ENCODE measurements around the gene PTPRM.

Gene PTPRM

DNA sequence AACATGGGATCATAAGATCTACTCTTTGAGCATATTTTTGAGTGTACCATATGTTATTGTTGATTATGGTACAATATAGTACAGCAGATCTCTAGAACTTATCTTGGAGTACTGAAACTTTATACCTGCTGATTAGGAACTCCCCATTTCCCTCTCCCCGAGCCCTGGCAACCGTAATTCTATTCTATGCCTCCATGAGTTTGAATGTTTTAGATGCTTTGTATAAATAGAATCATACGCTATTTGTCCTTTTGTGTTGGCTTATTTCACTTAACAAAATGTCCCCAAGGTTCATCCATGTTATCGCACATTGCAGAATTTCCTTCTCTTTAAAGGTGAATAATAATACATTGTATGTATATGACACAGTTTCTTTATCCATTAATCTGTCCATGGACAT lies 117.2 kb downstream of the PTPRM start:
- in situ Hi-C loops (cut with MboI; ENCODE audit: low sequenced_read_pairs): no loop called here
- Histone ChIP-seq H3K4me3 (no peak overlapping the region), H3K27me3 (ENCODE audit: low read depth) (no peaks in the 10 kb centered on the region), H3K36me3 (replicated peaks) (no peaks in the 10 kb centered on the region), H3K4me1 (no peaks in the 10 kb centered on the region), H3K9me3 (0 out of 2 replicates have a peak, but pooled peaks cover 4% of the 10 kb centered on the region)
- no peak for DNase-seq (ENCODE audit: low spot score in 2 of 2)

DNA sequence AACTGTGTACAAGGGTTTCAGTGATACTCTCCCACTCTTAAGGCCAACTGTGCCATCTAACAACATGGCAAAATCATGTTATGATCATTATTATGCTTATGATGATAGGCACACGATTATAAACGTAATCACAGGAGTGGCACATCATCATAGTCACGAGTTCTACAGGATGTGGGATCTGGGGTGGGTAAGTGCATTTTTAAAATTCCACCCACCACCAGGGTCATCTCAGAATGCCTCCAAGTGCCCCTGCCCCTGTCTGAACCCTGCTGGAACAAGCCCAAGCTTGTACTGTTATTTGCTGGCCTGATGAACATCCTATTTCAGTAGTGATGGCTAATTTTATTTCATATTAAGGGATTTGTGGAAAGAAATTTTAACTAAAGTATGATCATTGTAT lies 117.8 kb downstream of the PTPRM start:
- Histone ChIP-seq H3K36me3 (replicated peaks) (no peaks in the 10 kb centered on the region), H3K4me3 (no peak overlapping the region), H3K4me1 (no peaks in the 10 kb centered on the region), H3K27me3 (ENCODE audit: low read depth) (no peaks in the 10 kb centered on the region), H3K9me3 (0 out of 2 replicates have a peak, but pooled peaks cover 4% of the 10 kb centered on the region)
- DNase-seq (ENCODE audit: low spot score in 2 of 2): no peak
- in situ Hi-C loops (cut with MboI; ENCODE audit: low sequenced_read_pairs): no loop called here

DNA sequence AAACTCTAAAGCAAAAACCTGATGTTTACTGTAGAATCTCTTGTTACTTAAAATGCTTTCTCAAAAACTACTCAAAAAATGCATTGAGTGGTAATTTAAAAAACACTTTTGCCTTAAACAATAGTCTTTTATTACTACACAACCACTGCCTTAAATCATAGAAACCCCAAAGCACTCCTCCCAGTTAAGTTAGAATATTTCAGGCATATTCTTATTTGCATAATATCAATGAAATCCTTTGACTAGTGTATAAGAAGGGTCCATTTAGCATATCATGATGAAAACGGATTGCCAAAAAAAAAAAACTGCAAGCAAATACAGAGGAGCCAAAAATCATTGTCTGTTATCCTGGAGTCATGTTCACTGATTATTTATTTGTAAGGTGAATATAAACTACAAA lies 119.2 kb downstream of the PTPRM start:
- no peaks in the 10 kb centered on the region for H3K27me3 ChIP-seq (ENCODE audit: low read depth)
- no peaks in the 10 kb centered on the region for H3K4me1 ChIP-seq
- no peaks in the 10 kb centered on the region for H3K9me3 ChIP-seq
- in situ Hi-C loops (cut with MboI; ENCODE audit: low sequenced_read_pairs): no loop called here
- no peak for DNase-seq (ENCODE audit: low spot score in 2 of 2)
- no peaks in the 10 kb centered on the region for H3K36me3 ChIP-seq (replicated peaks)
- H3K4me3 ChIP-seq: no peak overlapping the region

DNA sequence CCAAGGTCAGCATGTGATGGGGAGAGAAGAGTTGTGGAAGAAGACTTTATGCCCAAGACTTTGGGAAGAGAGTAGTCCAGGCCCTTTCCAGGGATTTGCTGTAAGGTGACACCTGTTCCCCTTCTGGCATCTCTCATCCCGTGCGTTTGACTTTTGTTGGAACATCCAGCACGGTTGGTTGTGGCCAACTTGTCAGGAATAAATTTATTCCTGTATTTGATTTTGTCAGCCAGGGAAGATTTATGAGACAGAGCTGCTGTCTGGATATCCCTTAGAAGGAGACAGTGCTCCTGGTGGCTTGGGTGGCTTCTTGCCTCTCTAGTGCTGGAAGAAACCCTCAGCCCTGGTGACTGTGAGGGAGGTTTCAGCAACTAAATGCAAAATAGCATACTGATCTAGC lies 121.5 kb downstream of the PTPRM start:
- Histone ChIP-seq H3K9me3 (no peaks in the 10 kb centered on the region), H3K4me1 (no peaks in the 10 kb centered on the region), H3K4me3 (no peak overlapping the region), H3K36me3 (replicated peaks) (no peaks in the 10 kb centered on the region), H3K27me3 (ENCODE audit: low read depth) (no peaks in the 10 kb centered on the region)
- in situ Hi-C loops (cut with MboI; ENCODE audit: low sequenced_read_pairs): no loop called here
- DNase-seq (ENCODE audit: low spot score in 2 of 2): no peak

DNA sequence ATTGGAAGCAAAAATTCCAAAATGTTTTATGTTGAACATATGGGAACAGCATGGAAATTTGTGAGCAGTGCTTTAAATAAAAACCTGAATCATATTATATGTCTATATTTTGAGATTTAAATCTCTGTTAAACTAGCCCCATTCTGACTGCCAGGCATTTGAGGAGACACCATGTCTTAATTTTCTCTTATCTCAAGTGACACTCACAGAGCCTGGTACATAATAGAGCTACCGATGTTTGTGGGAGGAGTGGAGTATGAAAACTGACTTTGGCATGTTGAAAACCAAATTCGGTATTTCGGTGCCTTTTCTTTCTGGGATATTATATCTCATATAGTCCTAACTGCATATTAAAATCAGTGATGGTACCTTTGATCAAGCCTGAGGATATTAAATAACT lies 124.1 kb downstream of the PTPRM start:
- H3K4me3 ChIP-seq: no peak overlapping the region
- H3K36me3 ChIP-seq (replicated peaks): no peaks in the 10 kb centered on the region
- no peaks in the 10 kb centered on the region for H3K9me3 ChIP-seq
- no peaks in the 10 kb centered on the region for H3K27me3 ChIP-seq (ENCODE audit: low read depth)
- no peaks in the 10 kb centered on the region for H3K4me1 ChIP-seq
- DNase-seq (ENCODE audit: low spot score in 2 of 2): no peak
- in situ Hi-C loops (cut with MboI; ENCODE audit: low sequenced_read_pairs): no loop called here

DNA sequence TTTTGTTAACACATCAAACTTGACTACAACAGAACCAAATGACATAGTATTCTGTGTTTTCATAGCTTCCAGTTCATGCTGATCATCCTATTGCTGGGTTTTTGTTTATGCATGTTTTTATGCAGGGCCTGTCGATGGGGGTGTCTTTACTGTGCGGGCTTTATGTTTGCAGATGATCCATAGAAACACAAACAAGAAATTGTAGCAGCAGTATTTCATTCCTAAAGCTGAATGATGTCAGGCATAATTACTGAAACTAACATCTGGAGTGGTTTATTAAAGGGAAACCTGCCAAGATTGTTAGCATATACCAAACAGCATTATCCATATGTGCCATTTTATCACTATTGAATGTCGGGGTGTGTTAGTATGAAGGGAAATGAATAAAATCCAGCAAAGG lies 129.7 kb downstream of the PTPRM start:
- Histone ChIP-seq H3K36me3 (replicated peaks) (no peaks in the 10 kb centered on the region), H3K27me3 (ENCODE audit: low read depth) (no peaks in the 10 kb centered on the region), H3K4me3 (no peak overlapping the region), H3K9me3 (no peaks in the 10 kb centered on the region; the same call in 1 of the 2 replicates), H3K4me1 (no peaks in the 10 kb centered on the region)
- no peak for DNase-seq (ENCODE audit: low spot score in 2 of 2)
- in situ Hi-C loops (cut with MboI; ENCODE audit: low sequenced_read_pairs): no loop called here

DNA sequence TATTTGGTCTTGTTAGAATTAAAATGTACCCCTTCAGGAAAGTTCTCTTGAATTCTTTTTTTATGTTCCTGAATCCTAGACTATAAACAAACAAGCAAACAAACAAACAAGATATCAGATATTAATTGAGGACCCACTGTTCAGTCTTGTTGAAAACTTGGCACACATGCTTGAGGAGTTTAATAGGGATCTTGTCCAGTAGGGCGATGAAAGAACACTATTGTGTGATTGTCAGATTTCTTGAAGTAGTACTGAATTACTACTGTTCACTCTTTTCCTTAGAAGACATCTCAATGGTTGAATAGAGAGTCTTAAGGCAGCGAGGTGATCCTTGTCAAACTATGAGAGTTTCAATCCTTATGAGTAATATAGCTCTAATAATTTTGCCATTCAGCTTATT lies 130.2 kb downstream of the PTPRM start:
- Histone ChIP-seq H3K9me3 (no peaks in the 10 kb centered on the region; the same call in 1 of the 2 replicates), H3K4me1 (no peaks in the 10 kb centered on the region), H3K4me3 (no peak overlapping the region), H3K27me3 (ENCODE audit: low read depth) (no peaks in the 10 kb centered on the region), H3K36me3 (replicated peaks) (no peaks in the 10 kb centered on the region)
- in situ Hi-C loops (cut with MboI; ENCODE audit: low sequenced_read_pairs): no loop called here
- DNase-seq (ENCODE audit: low spot score in 2 of 2): no peak

DNA sequence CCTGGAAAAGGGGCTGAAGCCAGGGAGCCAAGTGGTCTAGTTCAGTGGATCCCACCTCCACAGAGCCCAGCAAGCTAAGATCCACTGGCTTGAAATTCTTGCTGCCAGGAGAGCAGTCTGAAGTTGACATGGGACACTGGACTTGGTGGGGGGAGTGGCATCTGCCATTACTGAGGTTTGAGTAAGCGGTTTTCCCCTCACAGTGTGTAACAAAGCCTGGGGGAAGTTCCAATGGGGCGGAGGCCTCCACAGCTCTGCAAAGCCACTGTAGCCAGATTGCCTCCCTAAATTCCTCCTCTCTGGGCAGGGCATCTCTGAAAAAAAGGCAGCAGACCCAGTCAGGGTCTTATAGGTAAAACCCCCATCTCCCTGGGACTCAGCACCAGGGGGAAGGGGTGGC lies 144.4 kb downstream of the PTPRM start:
- Histone ChIP-seq H3K27me3 (ENCODE audit: low read depth) (no peaks in the 10 kb centered on the region), H3K4me1 (no peaks in the 10 kb centered on the region), H3K36me3 (replicated peaks) (no peaks in the 10 kb centered on the region), H3K4me3 (no peak overlapping the region), H3K9me3 (peaks cover 1% of the 10 kb centered on the region; the same call in 1 of the 2 replicates)
- in situ Hi-C loops (cut with MboI; ENCODE audit: low sequenced_read_pairs): no loop called here
- DNase-seq (ENCODE audit: low spot score in 2 of 2): no peak

DNA sequence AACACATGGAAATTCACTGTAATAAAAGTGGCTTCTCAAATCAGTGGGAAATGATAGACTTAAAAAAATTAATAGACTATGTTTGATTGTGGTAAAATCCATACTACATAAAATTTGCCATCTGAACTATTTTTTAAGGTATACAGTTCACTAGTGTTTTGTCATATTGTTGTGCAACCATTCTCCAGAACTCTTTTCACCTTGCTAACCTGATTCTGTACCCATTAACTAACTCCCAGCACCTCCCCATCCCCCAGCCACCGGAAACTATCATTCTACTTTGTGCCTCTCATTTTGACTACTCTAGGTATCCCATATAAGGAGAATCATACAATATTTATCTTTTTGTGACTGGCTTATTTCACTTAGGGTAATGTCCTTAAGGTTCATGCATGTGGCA lies 153.3 kb downstream of the PTPRM start:
- Histone ChIP-seq H3K4me1 (no peaks in the 10 kb centered on the region), H3K27me3 (ENCODE audit: low read depth) (no peaks in the 10 kb centered on the region), H3K9me3 (0 out of 2 replicates have a peak, but pooled peaks cover 2% of the 10 kb centered on the region), H3K4me3 (no peak overlapping the region), H3K36me3 (replicated peaks) (no peaks in the 10 kb centered on the region)
- DNase-seq (ENCODE audit: low spot score in 2 of 2): no peak
- in situ Hi-C loops (cut with MboI; ENCODE audit: low sequenced_read_pairs): no loop called here

DNA sequence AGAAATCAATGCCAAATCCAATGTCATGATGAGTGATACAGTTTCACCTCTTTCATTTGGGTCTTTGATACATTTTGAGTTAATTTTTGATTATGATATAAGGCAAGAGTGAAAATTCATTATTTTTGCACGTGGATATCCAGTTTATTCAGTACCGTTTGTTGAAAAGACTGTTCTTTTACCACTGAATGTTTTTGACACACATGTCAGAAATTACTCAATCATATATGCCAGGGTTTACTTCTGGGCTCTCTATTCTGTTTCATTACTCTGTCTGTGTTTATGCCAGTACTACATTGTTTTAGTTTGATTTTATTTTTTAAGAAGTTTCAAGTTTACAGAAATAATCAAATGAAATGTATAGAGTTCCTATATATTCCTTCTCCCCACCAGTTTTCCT lies 154.4 kb downstream of the PTPRM start:
- Histone ChIP-seq H3K4me1 (no peaks in the 10 kb centered on the region), H3K9me3 (0 out of 2 replicates have a peak, but pooled peaks cover under 1% of the 10 kb centered on the region), H3K27me3 (ENCODE audit: low read depth) (no peaks in the 10 kb centered on the region), H3K36me3 (replicated peaks) (no peaks in the 10 kb centered on the region), H3K4me3 (no peak overlapping the region)
- in situ Hi-C loops (cut with MboI; ENCODE audit: low sequenced_read_pairs): no loop called here
- DNase-seq (ENCODE audit: low spot score in 2 of 2): no peak

DNA sequence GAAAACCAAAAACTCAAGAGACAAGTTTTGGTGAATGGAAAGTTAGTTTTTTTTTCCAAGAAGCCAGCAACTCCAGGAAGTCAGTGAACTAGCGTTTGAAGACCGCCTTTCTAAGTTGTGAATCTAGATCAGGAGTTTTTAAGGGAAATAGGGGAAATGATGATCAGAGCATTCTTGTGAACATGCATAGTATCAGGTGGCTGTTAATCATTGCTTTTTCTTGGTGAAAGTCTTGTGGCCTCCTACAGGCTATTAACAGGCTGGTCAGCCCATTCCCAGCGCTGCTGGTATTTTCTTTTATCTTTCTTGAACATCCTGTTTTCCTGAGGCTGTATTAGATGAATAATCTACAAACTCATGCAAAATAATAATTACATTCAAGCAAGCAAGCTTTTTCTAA lies 155.8 kb downstream of the PTPRM start:
- in situ Hi-C loops (cut with MboI; ENCODE audit: low sequenced_read_pairs): no loop called here
- no peaks in the 10 kb centered on the region for H3K27me3 ChIP-seq (ENCODE audit: low read depth)
- H3K4me3 ChIP-seq: no peak overlapping the region
- H3K4me1 ChIP-seq: no peaks in the 10 kb centered on the region
- no peaks in the 10 kb centered on the region for H3K36me3 ChIP-seq (replicated peaks)
- DNase-seq (ENCODE audit: low spot score in 2 of 2): no peak
- H3K9me3 ChIP-seq: no peaks in the 10 kb centered on the region

DNA sequence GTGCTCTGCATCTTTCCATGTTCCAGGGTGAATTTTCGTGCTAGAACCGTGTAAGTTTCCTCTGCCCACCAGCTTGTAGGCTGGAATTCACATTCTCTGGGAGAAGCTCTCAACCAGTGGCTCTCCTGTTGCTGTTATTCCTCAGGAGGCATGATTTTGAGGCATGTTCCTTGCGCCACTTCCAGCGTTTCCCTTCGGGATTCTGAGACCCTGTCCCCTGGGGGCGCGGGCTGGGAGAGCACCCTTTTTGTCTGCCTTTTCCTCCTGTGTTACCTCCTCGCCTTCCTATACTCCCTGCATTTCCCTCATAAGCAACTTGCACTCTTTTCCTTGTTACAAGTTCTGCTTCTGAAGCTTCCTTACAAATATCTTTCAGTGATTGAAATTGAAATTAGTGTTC lies 156.4 kb downstream of the PTPRM start:
- Histone ChIP-seq H3K9me3 (no peaks in the 10 kb centered on the region), H3K27me3 (ENCODE audit: low read depth) (no peaks in the 10 kb centered on the region), H3K4me3 (no peak overlapping the region), H3K36me3 (replicated peaks) (no peaks in the 10 kb centered on the region), H3K4me1 (no peaks in the 10 kb centered on the region)
- in situ Hi-C loops (cut with MboI; ENCODE audit: low sequenced_read_pairs): no loop called here
- no peak for DNase-seq (ENCODE audit: low spot score in 2 of 2)

DNA sequence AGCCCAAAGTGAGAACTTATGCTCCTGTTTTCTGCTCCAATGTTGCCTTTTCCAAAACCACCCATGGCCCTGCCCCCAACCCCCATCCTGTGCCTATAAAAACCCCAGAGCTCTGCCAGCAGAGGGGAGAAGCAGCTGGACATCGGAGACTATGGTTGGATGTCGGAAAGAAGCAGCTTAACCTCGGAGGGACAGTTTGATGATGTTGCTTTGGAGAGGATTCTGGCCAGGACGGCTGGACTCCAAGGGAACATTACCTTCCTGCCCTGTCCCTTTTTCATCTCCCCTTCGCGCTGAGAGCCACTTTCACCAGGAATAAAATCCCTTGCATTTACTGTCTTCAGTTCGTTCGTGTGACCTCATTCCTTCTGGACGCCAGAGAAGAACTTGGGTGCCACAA lies 158.4 kb downstream of the PTPRM start:
- Histone ChIP-seq H3K36me3 (replicated peaks) (no peaks in the 10 kb centered on the region), H3K4me3 (no peak overlapping the region), H3K9me3 (no peaks in the 10 kb centered on the region), H3K4me1 (no peaks in the 10 kb centered on the region), H3K27me3 (ENCODE audit: low read depth) (no peaks in the 10 kb centered on the region)
- in situ Hi-C loops (cut with MboI; ENCODE audit: low sequenced_read_pairs): no loop called here
- no peak for DNase-seq (ENCODE audit: low spot score in 2 of 2)

DNA sequence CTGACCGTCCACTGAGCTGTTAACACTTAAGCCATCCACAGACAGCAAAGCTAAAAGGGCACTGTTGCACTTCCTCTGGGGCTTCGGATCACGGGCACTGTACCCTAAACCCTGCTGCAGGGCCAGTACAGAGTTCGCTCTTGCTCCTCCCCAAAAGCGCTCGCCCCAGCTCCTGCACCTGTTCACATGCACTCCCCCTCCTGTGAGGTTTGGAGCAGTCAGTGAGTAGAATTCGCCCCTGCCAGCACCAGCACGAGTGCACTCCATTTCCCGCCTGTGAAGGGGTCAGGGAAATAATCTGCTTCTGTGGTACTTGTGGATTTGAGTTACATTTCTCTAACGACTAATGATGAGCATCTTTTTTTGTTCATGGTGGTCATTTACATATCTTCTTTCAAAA lies 158.8 kb downstream of the PTPRM start:
- H3K4me3 ChIP-seq: no peak overlapping the region
- H3K36me3 ChIP-seq (replicated peaks): no peaks in the 10 kb centered on the region
- H3K4me1 ChIP-seq: no peaks in the 10 kb centered on the region
- no peak for DNase-seq (ENCODE audit: low spot score in 2 of 2)
- no peaks in the 10 kb centered on the region for H3K27me3 ChIP-seq (ENCODE audit: low read depth)
- in situ Hi-C loops (cut with MboI; ENCODE audit: low sequenced_read_pairs): no loop called here
- no peaks in the 10 kb centered on the region for H3K9me3 ChIP-seq

DNA sequence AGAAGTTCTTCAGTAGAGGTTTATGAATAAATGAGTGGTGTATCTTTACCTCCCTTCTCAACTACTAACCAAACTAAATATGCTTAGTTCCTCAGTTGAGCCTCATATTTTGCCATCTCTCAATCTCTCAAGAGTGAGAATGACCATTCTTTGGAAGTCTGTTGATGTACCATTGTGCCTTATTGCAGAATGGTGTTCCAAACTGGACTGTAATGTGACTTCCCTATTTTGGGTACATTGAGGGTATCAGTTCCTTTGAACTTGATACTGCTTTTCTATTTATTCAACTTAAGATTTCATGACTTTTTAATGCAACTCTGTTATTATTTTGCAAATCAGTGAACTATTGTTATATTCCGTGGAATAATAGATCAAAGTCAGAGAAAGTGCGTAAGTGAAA lies 159.4 kb downstream of the PTPRM start:
- Histone ChIP-seq H3K9me3 (no peaks in the 10 kb centered on the region), H3K4me1 (no peaks in the 10 kb centered on the region), H3K27me3 (ENCODE audit: low read depth) (no peaks in the 10 kb centered on the region), H3K36me3 (replicated peaks) (no peaks in the 10 kb centered on the region), H3K4me3 (no peak overlapping the region)
- no peak for DNase-seq (ENCODE audit: low spot score in 2 of 2)
- in situ Hi-C loops (cut with MboI; ENCODE audit: low sequenced_read_pairs): no loop called here

All from HAP-1 (cell line).